SH-SY5Y (cell line): Measurements from ENCODE around the gene DHX35.

ENCODE experiments used
- GATA2 ChIP-seq: IDR thresholded peaks from 2 replicates; pipeline ENCODE4 v1.6.1; 2011; ENCODE audit warnings: mild to moderate bottlenecking, low read depth, low read length
- GATA3 ChIP-seq: IDR thresholded peaks from 2 replicates; pipeline ENCODE4 v1.6.1; 2011; ENCODE audit warnings: low read depth, mild to moderate bottlenecking, low read length, moderate library complexity

DNA sequence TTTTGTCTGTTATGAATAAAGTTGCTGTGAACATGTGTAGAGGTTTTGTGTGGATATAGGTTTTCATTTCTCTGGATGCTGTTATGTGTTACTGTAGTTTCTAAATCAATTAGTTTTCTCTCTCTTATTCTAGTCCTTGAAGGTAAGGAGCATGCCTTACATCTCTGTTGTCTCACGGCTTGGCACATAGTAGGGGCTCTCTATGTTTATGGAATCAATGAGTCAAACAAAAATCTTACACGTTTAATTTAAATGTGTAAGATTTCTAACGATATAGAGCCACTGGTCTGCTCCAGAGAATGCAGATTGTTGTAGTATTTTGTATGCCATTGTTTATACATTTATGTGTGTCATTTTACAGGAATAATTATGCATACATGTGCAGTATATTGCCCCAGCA, 15.3 kb upstream of the DHX35 start:
- TF ChIP-seq GATA3 (no peak), GATA2 (no peak)
